ENCODE measurements around the gene CUX1.

DNA sequence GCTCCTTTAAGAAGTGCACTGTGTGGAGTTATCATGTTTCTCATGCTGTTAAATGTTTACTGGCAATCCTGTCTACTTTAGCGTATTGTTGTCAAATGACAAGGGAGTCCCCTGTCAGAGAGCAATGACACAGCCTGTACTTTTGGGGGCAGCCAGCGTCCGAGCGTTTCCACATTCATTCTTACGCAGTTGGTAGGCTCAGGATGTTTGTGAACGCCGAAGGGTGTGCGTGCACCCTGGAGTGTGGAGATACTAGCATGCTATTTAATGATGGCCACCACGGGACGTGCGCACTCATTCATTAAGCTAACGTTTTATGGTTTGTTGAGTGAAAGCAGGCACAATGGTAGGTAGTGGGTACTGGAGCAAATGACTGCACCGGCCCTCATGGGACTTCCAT lies 48.0 kb downstream of the CUX1 start:
- TF ChIP-seq KMT2B (CRISPR knock-in tag; IDR thresholded peaks at IDR 0.05) (no peak), EHMT2 (IDR thresholded peaks at IDR 0.05; ENCODE audit: borderline replicate concordance, low read depth, low read length) (no peak), ZBTB40 (IDR thresholded peaks at IDR 0.05) (no peak), ZBTB40 (CRISPR knock-in tag; IDR thresholded peaks at IDR 0.05) (no peak), ZBTB20 (CRISPR knock-in tag; IDR thresholded peaks at IDR 0.05; ENCODE audit: borderline replicate concordance, low read depth) (no peak), GABPB1 (CRISPR knock-in tag; IDR thresholded peaks at IDR 0.05) (no peak), THAP11 (CRISPR knock-in tag; IDR thresholded peaks at IDR 0.05) (no peak), CTCF (CRISPR knock-in tag; IDR thresholded peaks at IDR 0.05) (no peak), REPIN1 (CRISPR knock-in tag; IDR thresholded peaks at IDR 0.05; ENCODE audit: borderline replicate concordance, low read depth) (no peak), NR3C1 (CRISPR knock-in tag; IDR thresholded peaks at IDR 0.05) (no peak)
